GM18951 (cell line): ENCODE measurements around the gene CNTD1.
"Not testable (repeated sequence)": the region's sequence is repeated elsewhere in the genome, so short reads cannot be mapped to it uniquely, and the experiment has no call there.

Experiments
- POLR2A ChIP-seq: IDR thresholded peaks from 4 replicates; pipeline ENCODE4 v1.6.1; 2011; ENCODE audit warnings: mild to moderate bottlenecking; ENCODE audit not compliant: insufficient read length, insufficient read depth; ENCODE audit errors: extremely low read depth
- in situ Hi-C: fragments of 300-500 bp; cut with MboI; formaldehyde crosslinking; loops from one replicate; pipeline ENCODE4 v1.12.0; 2022; ENCODE audit warnings: low sequenced_read_pairs, mixed read lengths, inconsistent platforms; ENCODE audit not compliant: unreplicated experiment

Gene CNTD1

GRCh38 chr17:42853004-42853403 lies 54.3 kb downstream of the CNTD1 start:
- no peak for TF ChIP-seq POLR2A
- in situ Hi-C loops: no loop called here

GRCh38 chr17:42853597-42853967 lies 54.9 kb downstream of the CNTD1 start:
- in situ Hi-C loops: no loop called here
- no peak for TF ChIP-seq POLR2A

GRCh38 chr17:42853968-42854790 lies 55.5 kb downstream of the CNTD1 start:
- no peak for TF ChIP-seq POLR2A
- in situ Hi-C loops: no loop called here

- TF ChIP-seq POLR2A: no peak
- in situ Hi-C loops: no loop called here
These were observed 56.5 kb downstream of the CNTD1 start for GRCh38 chr17:42855048-42855596.

- in situ Hi-C loops: not testable (repeated sequence)
These were observed 57.4 kb downstream of the CNTD1 start for GRCh38 chr17:42856093-42856492.

GRCh38 chr17:42856516-42856915 lies 57.9 kb downstream of the CNTD1 start:
- in situ Hi-C loops: not testable (repeated sequence)

GRCh38 chr17:42857389-42857788 lies 58.7 kb downstream of the CNTD1 start:
- in situ Hi-C loops: no loop called here
- no peak for TF ChIP-seq POLR2A
